ENCODE data around the gene PALD1.
"Not testable (repeated sequence)": the region's sequence is repeated elsewhere in the genome, so short reads cannot be mapped to it uniquely, and the experiment has no call there.

The PALD1 gene

GRCh38 chr10:70482982-70483760 lies 4.6 kb downstream of the PALD1 start:
- DNase-seq, result no peak

- not testable (repeated sequence) for DNase-seq
Observed at GRCh38 chr10:70483872-70484271, 5.3 kb downstream of the PALD1 start.

- no peak for DNase-seq
Observed at GRCh38 chr10:70487824-70488223, 9.3 kb downstream of the PALD1 start.

GRCh38 chr10:70490142-70490541 lies 11.6 kb downstream of the PALD1 start:
- DNase-seq, result no peak

GRCh38 chr10:70491614-70492013 lies 13.0 kb downstream of the PALD1 start:
- no peak for DNase-seq

- no peak for DNase-seq
Observed at GRCh38 chr10:70492786-70493659, 14.5 kb downstream of the PALD1 start.

GRCh38 chr10:70493660-70494234 lies 15.2 kb downstream of the PALD1 start:
- DNase-seq, result no peak

- DNase-seq, result no peak
Observed at GRCh38 chr10:70494536-70494935, 16.0 kb downstream of the PALD1 start.

- no peak for DNase-seq
Observed at GRCh38 chr10:70494966-70495365, 16.4 kb downstream of the PALD1 start.

GRCh38 chr10:70495691-70496261 lies 17.2 kb downstream of the PALD1 start:
- DNase-seq, result no peak

GRCh38 chr10:70496341-70497119 lies 18.0 kb downstream of the PALD1 start:
- DNase-seq, result no peak

- no peak for DNase-seq
Observed at GRCh38 chr10:70497120-70497545, 18.6 kb downstream of the PALD1 start.

GRCh38 chr10:70498970-70499835 lies 20.6 kb downstream of the PALD1 start:
- DNase-seq, result no peak

- DNase-seq, result no peak
Observed at GRCh38 chr10:70499836-70500167, 21.2 kb downstream of the PALD1 start.

GRCh38 chr10:70500368-70500767 lies 21.8 kb downstream of the PALD1 start:
- DNase-seq, result no peak

GRCh38 chr10:70500812-70501301 lies 22.3 kb downstream of the PALD1 start:
- no peak for DNase-seq

- DNase-seq, result no peak
Observed at GRCh38 chr10:70502406-70502805, 23.8 kb downstream of the PALD1 start.

- DNase-seq, result no peak
Observed at GRCh38 chr10:70503776-70504175, 25.2 kb downstream of the PALD1 start.

GRCh38 chr10:70504521-70505358 lies 26.2 kb downstream of the PALD1 start:
- DNase-seq, result no peak

- DNase-seq, result no peak
Observed at GRCh38 chr10:70505908-70506307, 27.3 kb downstream of the PALD1 start.
